DMS 273 treated with DMSO at 0.1 percent for 48 hours (cell line): Measurements from ENCODE around the gene CCN2.
A peak's percentile ranks its signal among the peaks of the same experiment; 100 is the strongest.
"Not testable (repeated sequence)": the region's sequence is repeated elsewhere in the genome, so short reads cannot be mapped to it uniquely, and the experiment has no call there.

Experiments used
- DNase-seq: peaks from one replicate; lab custom pipeline; 2025; lab: John Stamatoyannopoulos, UW

Gene CCN2

DNA sequence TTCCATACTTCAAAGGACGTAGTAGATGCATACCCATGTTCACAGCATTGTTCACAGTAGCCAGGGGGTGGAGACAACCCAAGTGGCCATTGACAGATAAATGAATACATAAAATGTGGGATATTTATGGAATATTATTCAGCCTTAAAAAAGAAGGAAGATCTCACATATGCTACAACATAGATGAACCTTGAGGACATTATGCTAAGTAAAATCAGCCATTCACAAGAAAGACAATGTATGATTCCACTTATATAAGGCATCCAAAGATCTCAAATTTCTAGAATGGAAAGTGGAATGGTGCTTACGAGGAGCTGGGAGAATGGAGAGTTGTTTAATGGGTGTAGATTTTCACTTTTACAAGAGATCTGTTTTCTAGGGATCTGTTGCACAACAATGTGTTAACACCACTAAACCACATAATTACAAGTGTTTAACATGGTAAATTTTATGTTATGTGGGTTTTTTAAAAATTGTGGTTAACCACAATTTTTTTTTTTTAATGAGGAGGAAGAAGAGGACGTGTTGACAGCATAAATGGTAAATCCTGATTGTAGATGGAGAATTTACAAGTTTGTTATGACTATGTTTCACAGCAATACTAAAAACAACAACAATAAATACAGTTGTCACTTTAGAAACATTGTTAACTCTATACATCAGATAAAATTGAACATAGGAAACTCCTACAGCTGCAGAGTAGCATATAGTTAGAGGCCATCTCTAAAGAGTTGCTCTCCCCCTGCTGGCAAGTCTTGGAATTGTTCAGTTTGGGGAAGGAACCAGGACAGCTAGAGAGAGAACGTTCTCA is 41.6 kb downstream of the CCN2 start:
- peak; percentile 6 for DNase-seq

DNA sequence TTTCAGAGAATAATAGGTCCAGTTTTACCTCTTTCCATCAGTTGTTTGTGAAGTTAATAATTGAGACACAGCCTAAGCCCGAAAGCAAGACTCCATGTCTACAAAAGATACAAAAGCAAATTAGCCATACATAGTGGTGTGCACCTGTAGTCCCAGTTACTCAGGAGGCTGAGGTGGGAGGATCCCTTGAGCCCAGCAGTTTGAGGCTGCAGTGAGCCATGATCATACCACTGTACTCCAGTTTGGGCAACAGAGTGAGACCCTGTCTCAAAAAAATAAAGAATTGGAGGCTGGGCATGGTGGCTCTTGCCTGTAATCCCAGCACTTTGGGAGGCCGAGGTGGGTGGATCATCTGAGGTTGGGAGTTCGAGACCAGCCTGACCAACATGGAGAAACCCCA is 42.4 kb downstream of the CCN2 start:
- not testable (repeated sequence) for DNase-seq

DNA sequence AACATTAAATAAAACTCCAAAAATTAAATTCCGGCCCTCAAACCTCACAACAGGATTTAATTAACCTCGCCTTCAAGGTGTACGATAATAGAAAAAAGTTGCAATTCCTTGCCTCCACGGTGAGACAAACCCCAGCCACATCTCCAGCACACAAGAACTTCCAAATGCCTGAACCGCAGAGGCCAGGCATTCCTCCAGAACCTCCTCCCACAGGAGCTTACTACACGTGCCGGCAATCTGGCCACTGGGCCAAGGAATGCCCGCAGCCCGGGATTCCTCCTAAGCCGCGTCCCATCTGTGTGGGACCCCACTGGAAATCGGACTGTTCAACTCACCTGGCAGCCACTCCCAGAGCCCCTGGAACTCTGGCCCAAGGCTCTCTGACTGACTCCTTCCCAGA is 47.4 kb downstream of the CCN2 start:
- DNase-seq, result not testable (repeated sequence)

DNA sequence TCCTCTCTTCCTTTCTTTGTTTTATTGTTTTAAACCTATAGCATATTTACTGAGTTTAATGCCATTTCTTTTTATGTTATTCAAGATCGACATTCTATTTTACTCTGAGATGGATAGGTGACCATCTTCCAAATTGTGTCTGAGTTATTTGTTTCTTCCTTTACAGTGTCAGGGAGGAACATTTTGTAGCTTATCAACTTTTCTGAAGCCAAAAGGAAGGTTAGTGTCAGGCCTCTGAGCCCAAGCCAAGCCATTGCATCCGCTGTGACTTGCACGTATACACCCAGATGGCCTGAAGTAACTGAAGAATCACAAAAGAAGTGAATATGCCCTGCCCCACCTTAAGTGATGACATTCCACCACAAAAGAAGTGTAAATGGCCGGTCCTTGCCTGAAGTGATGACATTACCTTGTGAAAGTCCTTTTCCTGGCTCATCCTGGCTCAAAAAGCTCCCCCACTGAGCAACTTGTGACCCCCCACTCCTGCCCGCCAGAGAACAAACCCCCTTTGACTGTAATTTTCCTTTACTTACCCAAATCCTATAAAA is 49.8 kb downstream of the CCN2 start:
- DNase-seq, result not testable (repeated sequence)

DNA sequence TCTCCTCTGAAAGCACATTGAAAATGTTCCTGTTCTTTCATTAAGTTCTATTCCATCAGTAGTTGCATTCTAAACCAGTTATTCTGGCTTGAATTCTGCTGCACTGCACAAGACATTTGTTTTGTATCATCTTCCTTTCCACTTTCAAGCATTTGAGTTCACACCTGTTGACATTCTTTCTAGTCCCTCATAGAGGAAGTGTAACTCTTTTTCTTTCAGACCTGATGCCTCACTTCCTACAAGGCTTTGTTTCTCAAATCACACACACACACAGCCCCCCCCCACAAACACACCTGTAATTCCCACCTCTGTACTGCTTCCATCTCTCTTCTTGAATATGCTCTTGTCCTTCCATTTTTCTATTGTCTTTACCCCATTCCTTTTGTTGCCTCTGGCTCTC is 50.9 kb downstream of the CCN2 start:
- no peak for DNase-seq

DNA sequence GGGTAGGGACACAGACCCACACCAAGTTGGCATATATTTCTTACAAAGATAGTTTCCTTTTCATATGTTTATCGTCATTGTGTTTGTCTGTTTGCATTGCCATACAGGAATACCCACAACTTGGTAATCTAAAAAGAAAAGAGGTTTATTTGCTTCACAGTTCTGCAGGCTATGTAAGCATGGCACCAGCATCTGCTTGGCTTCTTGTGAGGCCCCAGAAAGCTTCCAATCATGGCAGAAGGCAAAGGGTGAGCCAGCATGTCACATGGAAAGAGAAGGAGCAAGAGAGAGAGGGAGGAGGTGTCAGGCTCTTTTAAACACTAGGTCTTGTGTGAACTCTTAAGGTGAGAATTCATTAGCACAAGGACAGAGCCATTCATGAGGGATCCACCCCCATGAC is 52.5 kb downstream of the CCN2 start:
- DNase-seq, result no peak
